ENCODE measurements around the gene CAPN10. TPM values are rescaled to one million over a fixed set of nuclear protein-coding genes. Genes with fewer than 3 reads are reported as not detected.
A peak's percentile ranks its signal among the peaks of the same experiment; 100 is the strongest.
"Not testable (repeated sequence)": the region's sequence is repeated elsewhere in the genome, so short reads cannot be mapped to it uniquely, and the experiment has no call there.

CAPN10 gene
- total RNA-seq, 1 donor from 2014 or later, result 32.1 TPM

GRCh38 chr2:240601061-240601830 is 14.7 kb downstream of the CAPN10 start:
- no peak for DNase-seq (ENCODE audit: extremely low read depth, low read depth, low spot score)

- no peak for DNase-seq (ENCODE audit: extremely low read depth, low read depth, low spot score)
These were observed 15.3 kb downstream of the CAPN10 start for GRCh38 chr2:240601831-240602160.

GRCh38 chr2:240602266-240603050 is 15.9 kb downstream of the CAPN10 start:
- DNase-seq (ENCODE audit: extremely low read depth, low read depth, low spot score), result no peak

- DNase-seq (ENCODE audit: extremely low read depth, low read depth, low spot score), result no peak
These were observed 16.7 kb downstream of the CAPN10 start for GRCh38 chr2:240603081-240603835.

- DNase-seq (ENCODE audit: extremely low read depth, low read depth, low spot score), result no peak
These were observed 17.3 kb downstream of the CAPN10 start for GRCh38 chr2:240603846-240604245.

- DNase-seq (ENCODE audit: extremely low read depth, low read depth, low spot score), result peak; percentile 48
These were observed 17.9 kb downstream of the CAPN10 start for GRCh38 chr2:240604291-240604938.

- no peak for DNase-seq (ENCODE audit: extremely low read depth, low read depth, low spot score)
These were observed 18.6 kb downstream of the CAPN10 start for GRCh38 chr2:240604939-240605716.

GRCh38 chr2:240605867-240606743 is 19.6 kb downstream of the CAPN10 start:
- no peak for DNase-seq (ENCODE audit: extremely low read depth, low read depth, low spot score)

- DNase-seq (ENCODE audit: extremely low read depth, low read depth, low spot score), result no peak
These were observed 25.2 kb downstream of the CAPN10 start for GRCh38 chr2:240611601-240612210.

- DNase-seq (ENCODE audit: extremely low read depth, low read depth, low spot score), result no peak
These were observed 27.2 kb downstream of the CAPN10 start for GRCh38 chr2:240613781-240614180.

- DNase-seq (ENCODE audit: extremely low read depth, low read depth, low spot score), result no peak
These were observed 27.9 kb downstream of the CAPN10 start for GRCh38 chr2:240614391-240614790.

- DNase-seq (ENCODE audit: extremely low read depth, low read depth, low spot score), result no peak
These were observed 28.9 kb downstream of the CAPN10 start for GRCh38 chr2:240615396-240615795.

- no peak for DNase-seq (ENCODE audit: extremely low read depth, low read depth, low spot score)
These were observed 29.4 kb downstream of the CAPN10 start for GRCh38 chr2:240615820-240616547.

GRCh38 chr2:240616860-240617666 is 30.5 kb downstream of the CAPN10 start:
- not testable (repeated sequence) for DNase-seq (ENCODE audit: extremely low read depth, low read depth, low spot score)

GRCh38 chr2:240618776-240619175 is 32.2 kb downstream of the CAPN10 start:
- no peak for DNase-seq (ENCODE audit: extremely low read depth, low read depth, low spot score)

- DNase-seq (ENCODE audit: extremely low read depth, low read depth, low spot score), result no peak
These were observed 33.1 kb downstream of the CAPN10 start for GRCh38 chr2:240619506-240620148.
